ENCODE results near the gene SAPCD2. TPM values are rescaled to one million over a fixed set of nuclear protein-coding genes. Genes with fewer than 3 reads are reported as not detected.
"Not testable (repeated sequence)": the region's sequence is repeated elsewhere in the genome, so short reads cannot be mapped to it uniquely, and the experiment has no call there.

The SAPCD2 gene
- total and polyA plus RNA-seq, 5 donors: 0.08 to 0.63 (median 0.18) TPM

DNA sequence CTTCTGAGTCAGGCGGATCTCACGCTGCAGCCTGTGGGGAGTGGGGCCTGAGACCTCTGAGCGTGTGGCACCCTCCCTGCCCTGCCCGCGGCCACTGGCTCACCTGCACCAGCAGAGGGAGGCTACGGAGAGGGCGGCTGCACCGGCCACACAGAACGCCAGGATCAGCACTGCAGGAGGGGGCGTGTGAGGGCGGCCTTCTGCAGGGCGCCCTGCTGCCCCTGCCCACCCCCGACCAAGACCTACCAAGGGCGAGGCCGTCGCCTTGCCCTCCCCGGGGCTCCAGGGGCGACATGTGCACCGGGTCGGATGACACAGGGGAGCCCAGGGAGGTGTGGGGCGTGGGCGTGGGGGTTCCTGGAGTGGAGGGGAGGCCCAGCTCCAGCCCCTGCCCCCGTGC, 29.8 kb downstream of the SAPCD2 start:
- ATAC-seq (no peak), DNase-seq (no peak)
- H3K9me3 ChIP-seq (ENCODE audit: control insufficient read depth, low read length): no peaks in the 10 kb centered on the region
- intact Hi-C loops (cut with DNase I): no loop called here
- H3K27me3 ChIP-seq (ENCODE audit: control insufficient read depth, insufficient read depth): no peaks in the 10 kb centered on the region
- H3K4me3 ChIP-seq (ENCODE audit: low read length): no peak overlapping the region
- no peak overlapping the region for H3K27ac ChIP-seq (ENCODE audit: low read length)
- 89% methylated on average over 23 of the region's 23 CpGs for WGBS
- no peaks in the 10 kb centered on the region for H3K4me1 ChIP-seq (ENCODE audit: control insufficient read depth, insufficient read depth, low read length)

DNA sequence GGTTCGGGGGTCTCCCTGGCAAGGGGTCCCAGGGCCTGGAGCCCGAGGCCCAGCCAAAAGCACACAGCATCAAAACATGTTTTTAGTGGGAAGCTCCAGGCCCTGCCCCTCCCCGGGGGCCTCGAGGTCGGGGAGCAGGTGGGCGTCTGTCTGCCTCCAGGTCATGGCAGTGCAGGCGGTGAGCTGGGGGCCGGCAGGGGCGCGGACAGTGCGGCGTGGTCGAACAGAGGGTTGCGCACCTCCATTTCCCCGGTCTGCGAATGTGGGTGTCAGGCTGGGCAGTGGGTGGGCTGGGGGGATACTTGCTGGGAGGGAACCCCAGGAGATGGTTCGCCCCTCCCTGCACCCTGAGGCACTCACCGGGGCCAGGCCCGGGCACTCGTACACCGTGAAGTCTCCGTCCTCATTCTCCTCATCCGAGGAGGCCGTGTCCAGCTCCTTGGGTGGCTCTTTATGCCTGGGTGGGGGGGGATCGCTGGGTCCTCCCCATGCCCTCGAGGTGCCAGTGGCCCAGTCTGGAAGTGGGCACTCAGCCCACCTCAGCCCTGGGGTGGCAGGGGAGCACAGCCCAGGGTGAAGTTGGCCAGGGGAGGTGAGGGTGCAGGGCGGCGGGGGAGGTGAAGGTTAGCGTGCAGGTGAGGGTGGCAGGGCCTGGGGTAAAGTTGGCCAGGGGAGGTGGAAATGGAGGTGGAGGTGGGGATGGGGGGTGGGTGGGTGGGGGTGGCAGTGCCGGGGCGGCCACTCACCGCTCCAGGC, 30.6 kb downstream of the SAPCD2 start:
- H3K9me3 ChIP-seq (ENCODE audit: control insufficient read depth, low read length): no peaks in the 10 kb centered on the region
- WGBS: 93% methylated on average over 32 of the region's 32 CpGs
- ATAC-seq: no peak
- H3K27me3 ChIP-seq (ENCODE audit: control insufficient read depth, insufficient read depth): no peaks in the 10 kb centered on the region
- intact Hi-C loops (cut with DNase I): loop anchor here in 3 of 4 donors (5.0 to 10.0 kb wide), 3 partner anchors 92 to 252 kb away; partner anchors contain the start of genes C8G (in 2 of the 3) and FBXW5 (in 1 of the 3)
- peak in 1 of 3 donors; percentile 54 for DNase-seq
- no peak overlapping the region for H3K27ac ChIP-seq (ENCODE audit: low read length)
- H3K4me3 ChIP-seq (ENCODE audit: low read length): no peak overlapping the region
- H3K4me1 ChIP-seq (ENCODE audit: control insufficient read depth, insufficient read depth, low read length): no peaks in the 10 kb centered on the region

DNA sequence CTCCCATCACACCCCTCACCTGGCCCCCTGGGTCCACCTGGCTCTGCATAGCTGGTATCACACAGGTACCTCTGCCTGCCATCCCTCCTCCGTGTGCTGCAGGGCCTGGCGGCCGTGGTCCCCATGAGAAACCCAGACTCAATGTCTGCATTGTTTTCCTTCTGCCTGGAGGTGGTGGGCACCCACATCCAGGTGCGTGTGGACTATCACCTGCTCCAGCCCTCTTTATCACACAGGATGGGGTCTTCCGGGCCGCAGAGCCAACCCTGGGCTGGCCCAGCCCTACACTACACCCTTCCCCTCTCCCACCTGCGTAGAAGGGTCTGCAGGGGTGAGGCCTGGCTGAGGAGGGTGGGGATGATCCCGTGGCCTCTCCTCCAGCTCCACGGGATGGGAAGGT, 31.4 kb downstream of the SAPCD2 start:
- no peak for ATAC-seq
- DNase-seq: no peak
- WGBS: 87% methylated on average over 9 of the region's 9 CpGs

GRCh38 chr9:137037483-137037882, 32.9 kb downstream of the SAPCD2 start:
- intact Hi-C loops (cut with DNase I): loop anchor here in 3 of 4 donors (5.0 to 10.0 kb wide), 3 partner anchors 90 to 250 kb away; partner anchors contain the start of genes C8G (in 2 of the 3) and FBXW5 (in 1 of the 3)
- Histone ChIP-seq H3K4me3 (ENCODE audit: low read length) (no peak overlapping the region), H3K4me1 (ENCODE audit: control insufficient read depth, insufficient read depth, low read length) (no peaks in the 10 kb centered on the region), H3K27me3 (ENCODE audit: control insufficient read depth, insufficient read depth) (no peaks in the 10 kb centered on the region), H3K27ac (ENCODE audit: low read length) (no peak overlapping the region), H3K9me3 (ENCODE audit: control insufficient read depth, low read length) (no peaks in the 10 kb centered on the region)
- DNase-seq: no peak
- 86% methylated on average over 10 of the region's 10 CpGs for WGBS
- ATAC-seq: no peak

More for the DNA sequence above, 31.4 kb downstream of the SAPCD2 start:
- Histone ChIP-seq H3K4me3 (ENCODE audit: low read length) (no peak overlapping the region), H3K4me1 (ENCODE audit: control insufficient read depth, insufficient read depth, low read length) (no peaks in the 10 kb centered on the region), H3K27me3 (ENCODE audit: control insufficient read depth, insufficient read depth) (no peaks in the 10 kb centered on the region), H3K9me3 (ENCODE audit: control insufficient read depth, low read length) (no peaks in the 10 kb centered on the region), H3K27ac (ENCODE audit: low read length) (no peak overlapping the region)
- intact Hi-C loops (cut with DNase I): loop anchor here in 3 of 4 donors (5.0 to 10.0 kb wide), 3 partner anchors 92 to 252 kb away; partner anchors contain the start of genes C8G (in 2 of the 3) and FBXW5 (in 1 of the 3)

GRCh38 chr9:137037035-137037434, 33.3 kb downstream of the SAPCD2 start:
- WGBS: 74% methylated on average over 13 of the region's 13 CpGs
- no peak for ATAC-seq
- intact Hi-C loops (cut with DNase I): loop anchor here in 3 of 4 donors (5.0 to 10.0 kb wide), 3 partner anchors 90 to 250 kb away; partner anchors contain the start of genes C8G (in 2 of the 3) and FBXW5 (in 1 of the 3)

GRCh38 chr9:137035937-137036336, 34.4 kb downstream of the SAPCD2 start:
- Histone ChIP-seq H3K4me1 (ENCODE audit: control insufficient read depth, insufficient read depth, low read length) (no peaks in the 10 kb centered on the region), H3K9me3 (ENCODE audit: control insufficient read depth, low read length) (no peaks in the 10 kb centered on the region), H3K4me3 (ENCODE audit: low read length) (no peak overlapping the region), H3K27me3 (ENCODE audit: control insufficient read depth, insufficient read depth) (no peaks in the 10 kb centered on the region), H3K27ac (ENCODE audit: low read length) (no peak overlapping the region)
- intact Hi-C loops (cut with DNase I): loop anchor here (2.0 to 10.0 kb wide), 4 partner anchors 89 to 249 kb away; partner anchors contain the start of genes C8G (in 2 of the 4) and FBXW5 (in 1 of the 4)
- no peak for DNase-seq
- peak in 1 of 2 donors; percentile 1 for ATAC-seq
- 77% methylated on average over 8 of the region's 8 CpGs for WGBS

More at GRCh38 chr9:137037035-137037434, 33.3 kb downstream of the SAPCD2 start:
- peak in 1 of 3 donors; percentile 52 for DNase-seq
- Histone ChIP-seq H3K27ac (ENCODE audit: low read length) (no peak overlapping the region), H3K4me3 (ENCODE audit: low read length) (no peak overlapping the region), H3K4me1 (ENCODE audit: control insufficient read depth, insufficient read depth, low read length) (no peaks in the 10 kb centered on the region), H3K27me3 (ENCODE audit: control insufficient read depth, insufficient read depth) (no peaks in the 10 kb centered on the region), H3K9me3 (ENCODE audit: control insufficient read depth, low read length) (no peaks in the 10 kb centered on the region)

DNA sequence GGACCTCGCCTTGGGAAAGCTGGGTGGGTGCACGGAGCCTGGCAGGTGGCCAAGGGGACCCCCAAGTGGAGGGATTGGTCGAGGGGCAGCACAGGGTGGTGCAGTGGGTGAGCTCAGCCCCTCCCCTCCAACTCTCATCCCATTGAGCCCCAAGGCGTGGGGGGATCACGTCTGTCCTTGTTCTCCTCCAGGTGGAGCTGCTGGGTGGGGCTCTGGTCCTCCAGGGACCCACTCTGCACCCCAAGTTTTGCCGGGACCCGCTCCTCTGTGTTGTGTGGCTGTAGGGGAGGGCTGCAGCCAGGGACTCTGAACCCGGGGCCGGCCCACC, 34.9 kb downstream of the SAPCD2 start:
- Histone ChIP-seq H3K4me1 (ENCODE audit: control insufficient read depth, insufficient read depth, low read length) (no peaks in the 10 kb centered on the region), H3K27me3 (ENCODE audit: control insufficient read depth, insufficient read depth) (no peaks in the 10 kb centered on the region), H3K4me3 (ENCODE audit: low read length) (no peak overlapping the region), H3K27ac (ENCODE audit: low read length) (no peak overlapping the region), H3K9me3 (ENCODE audit: control insufficient read depth, low read length) (no peaks in the 10 kb centered on the region)
- DNase-seq (no peak), ATAC-seq (peak in 1 of 2 donors; percentile 2)
- 23% methylated on average over 9 of the region's 9 CpGs for WGBS
- intact Hi-C loops (cut with DNase I): loop anchor here (2.0 to 10.0 kb wide), 4 partner anchors 88 to 249 kb away; partner anchors contain the start of genes C8G (in 2 of the 4) and FBXW5 (in 1 of the 4)

GRCh38 chr9:137034709-137035506, 35.4 kb downstream of the SAPCD2 start:
- Histone ChIP-seq H3K4me3 (ENCODE audit: low read length) (no peak overlapping the region), H3K9me3 (ENCODE audit: control insufficient read depth, low read length) (no peaks in the 10 kb centered on the region), H3K4me1 (ENCODE audit: control insufficient read depth, insufficient read depth, low read length) (no peaks in the 10 kb centered on the region), H3K27ac (ENCODE audit: low read length) (no peak overlapping the region), H3K27me3 (ENCODE audit: control insufficient read depth, insufficient read depth) (no peaks in the 10 kb centered on the region)
- peak; percentile 77 to 93 (median 90) for DNase-seq
- ATAC-seq: peak; percentile 63 to 76
- WGBS: 21% methylated on average over 24 of the region's 24 CpGs
- intact Hi-C loops (cut with DNase I): loop anchor here (2.0 to 10.0 kb wide), 4 partner anchors 88 to 248 kb away; partner anchors contain the start of genes C8G (in 2 of the 4) and FBXW5 (in 1 of the 4)

- intact Hi-C loops (cut with DNase I): loop anchor here in 3 of 4 donors (2.0 to 10.0 kb wide), 2 partner anchors 89 to 247 kb away; partner anchors contain the start of genes C8G (in 1 of the 3) and FBXW5 (in 1 of the 3)
- Histone ChIP-seq H3K9me3 (ENCODE audit: control insufficient read depth, low read length) (no peaks in the 10 kb centered on the region), H3K4me1 (ENCODE audit: control insufficient read depth, insufficient read depth, low read length) (no peaks in the 10 kb centered on the region), H3K27me3 (ENCODE audit: control insufficient read depth, insufficient read depth) (no peaks in the 10 kb centered on the region), H3K27ac (ENCODE audit: low read length) (no peak overlapping the region), H3K4me3 (ENCODE audit: low read length) (no peak overlapping the region)
- ATAC-seq (no peak), DNase-seq (peak in 2 of 3 donors; percentile 79 to 83)
- 42% methylated on average over 15 of the region's 15 CpGs for WGBS
Observed at GRCh38 chr9:137034039-137034708, 36.2 kb downstream of the SAPCD2 start.

DNA sequence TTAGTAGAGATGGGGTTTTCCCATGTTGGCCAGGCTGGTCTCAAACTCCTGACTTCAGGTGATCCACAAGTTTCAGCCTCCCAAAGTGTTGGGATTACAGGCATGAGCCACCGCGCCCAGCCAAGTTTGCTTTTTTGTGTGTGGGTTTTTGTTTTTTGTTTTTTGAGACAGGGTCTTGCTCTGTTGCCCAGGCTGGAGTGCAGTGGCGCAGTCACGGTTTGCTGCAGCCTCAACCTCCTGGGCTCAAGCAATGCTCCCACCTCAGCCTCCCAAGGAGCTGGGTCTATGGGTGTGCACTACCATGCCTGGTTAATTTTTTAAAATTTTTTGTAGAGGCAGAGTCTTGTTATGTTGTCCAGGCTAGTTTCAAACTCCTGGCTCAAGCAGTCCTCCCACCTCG, 36.9 kb downstream of the SAPCD2 start:
- WGBS: 96% methylated on average over 5 of the region's 5 CpGs
- ATAC-seq; H3K27ac ChIP-seq (ENCODE audit: low read length); H3K9me3 ChIP-seq (ENCODE audit: control insufficient read depth, low read length); DNase-seq; H3K27me3 ChIP-seq (ENCODE audit: control insufficient read depth, insufficient read depth); H3K4me3 ChIP-seq (ENCODE audit: low read length); H3K4me1 ChIP-seq (ENCODE audit: control insufficient read depth, insufficient read depth, low read length): not testable (repeated sequence)
- intact Hi-C loops (cut with DNase I): loop anchor here in 1 of 4 donors (10.0 kb wide), 1 partner anchor 89 kb away; the partner anchor contains the start of genes C8G and FBXW5

Data from right cardiac atrium (tissue), 5 donors.